ENCODE data around the gene TMPRSS4.
A peak's percentile ranks its signal among the peaks of the same experiment; 100 is the strongest.
"Not testable (repeated sequence)": the region's sequence is repeated elsewhere in the genome, so short reads cannot be mapped to it uniquely, and the experiment has no call there.

TMPRSS4 gene

GRCh38 chr11:118056806-118057205 is 20.1 kb upstream of the TMPRSS4 start:
- DNase-seq = no peak

- DNase-seq = peak; percentile 23
These were observed 19.4 kb upstream of the TMPRSS4 start for GRCh38 chr11:118057251-118058145.

DNA sequence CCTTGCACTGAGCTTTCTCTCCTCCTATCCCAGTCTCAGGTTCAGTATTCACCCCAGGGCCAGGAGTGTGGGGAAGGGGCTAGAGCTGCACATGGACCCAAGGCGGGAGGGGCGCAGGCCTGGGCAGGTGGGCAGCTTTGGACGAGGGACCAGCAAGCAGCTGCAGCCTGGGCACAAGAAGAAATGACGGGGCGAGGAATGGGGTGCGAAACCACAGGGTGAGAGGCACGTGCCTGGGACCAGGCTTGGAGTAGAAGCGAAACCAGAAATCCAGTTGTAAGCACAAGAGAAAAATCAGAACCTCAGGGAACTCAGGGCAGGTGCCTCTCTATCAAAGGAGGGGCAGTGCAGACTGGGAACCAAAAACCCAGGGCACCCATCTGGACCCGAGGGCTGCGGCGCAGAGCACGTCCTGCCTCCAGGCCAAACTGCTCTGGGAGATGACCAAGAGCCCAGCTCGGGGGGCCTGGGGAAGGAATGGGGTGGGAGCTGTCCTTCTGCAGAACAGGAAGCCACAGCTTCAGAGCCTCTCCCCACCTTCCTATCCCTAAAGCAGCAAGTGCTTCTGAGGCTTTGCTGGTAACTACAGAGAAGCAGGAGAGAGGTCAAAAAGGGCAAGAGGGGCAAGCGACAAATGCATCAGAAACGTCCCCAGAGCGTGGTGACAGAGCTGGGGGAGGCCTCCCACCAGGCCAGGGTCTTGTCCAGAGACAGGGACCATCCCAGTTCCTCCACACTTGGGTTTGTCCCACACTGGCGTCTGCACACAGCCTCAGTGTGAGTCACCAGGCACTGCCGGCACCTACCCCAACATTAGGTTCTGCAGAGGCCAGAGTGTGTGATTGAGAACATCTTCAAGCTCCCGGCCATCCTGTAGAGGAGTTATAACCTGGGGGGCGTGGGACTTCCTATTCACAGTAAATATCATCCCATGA is 18.3 kb upstream of the TMPRSS4 start:
- no peak for DNase-seq

GRCh38 chr11:118059246-118059940 is 17.5 kb upstream of the TMPRSS4 start:
- DNase-seq = no peak

- DNase-seq = no peak
These were observed 16.7 kb upstream of the TMPRSS4 start for GRCh38 chr11:118060081-118060661.

DNA sequence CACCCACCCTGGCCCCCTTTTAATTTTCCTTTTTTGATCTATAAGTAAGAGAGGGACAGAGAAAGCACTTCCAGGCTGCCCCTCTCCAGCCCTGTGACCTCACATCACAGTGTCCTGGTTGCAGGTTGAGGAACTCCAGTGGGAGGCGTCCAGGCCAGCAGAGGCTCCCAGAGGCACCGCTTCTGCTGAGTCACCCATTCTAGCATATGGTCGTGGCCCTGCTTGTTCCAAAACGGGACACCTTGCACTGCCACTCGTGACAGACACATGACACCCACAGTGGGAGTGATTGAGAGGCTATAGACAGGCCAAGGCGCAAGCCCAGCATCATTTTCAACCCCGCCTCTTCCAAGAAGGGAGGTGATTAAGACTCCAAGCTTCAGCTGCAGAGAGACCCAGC is 16.0 kb upstream of the TMPRSS4 start:
- no peak for DNase-seq

- DNase-seq = peak; percentile 22
These were observed 15.2 kb upstream of the TMPRSS4 start for GRCh38 chr11:118061586-118062125.

DNA sequence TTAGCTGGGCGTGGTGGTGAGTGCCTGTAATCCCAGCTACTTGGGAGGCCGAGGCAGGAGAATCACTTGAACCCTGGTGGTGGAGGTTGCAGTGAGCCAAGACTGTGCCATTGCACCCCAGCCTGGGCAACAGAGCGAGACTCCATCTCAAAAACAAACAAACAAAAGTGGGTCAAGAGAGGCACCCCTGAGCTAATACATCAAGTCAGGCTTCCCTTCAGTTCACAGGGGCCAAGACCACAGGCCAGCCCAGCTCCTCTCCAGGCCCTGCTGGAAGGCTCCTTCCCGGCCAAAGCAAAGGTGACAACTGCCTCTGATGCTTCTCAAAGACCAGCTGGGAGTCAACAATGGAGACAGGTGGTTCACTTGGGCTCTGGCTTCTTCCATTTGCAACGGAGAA is 14.7 kb upstream of the TMPRSS4 start:
- not testable (repeated sequence) for DNase-seq

- DNase-seq = not testable (repeated sequence)
These were observed 14.2 kb upstream of the TMPRSS4 start for GRCh38 chr11:118062631-118063030.

- DNase-seq = no peak
These were observed 11.9 kb upstream of the TMPRSS4 start for GRCh38 chr11:118064956-118065355.

DNA sequence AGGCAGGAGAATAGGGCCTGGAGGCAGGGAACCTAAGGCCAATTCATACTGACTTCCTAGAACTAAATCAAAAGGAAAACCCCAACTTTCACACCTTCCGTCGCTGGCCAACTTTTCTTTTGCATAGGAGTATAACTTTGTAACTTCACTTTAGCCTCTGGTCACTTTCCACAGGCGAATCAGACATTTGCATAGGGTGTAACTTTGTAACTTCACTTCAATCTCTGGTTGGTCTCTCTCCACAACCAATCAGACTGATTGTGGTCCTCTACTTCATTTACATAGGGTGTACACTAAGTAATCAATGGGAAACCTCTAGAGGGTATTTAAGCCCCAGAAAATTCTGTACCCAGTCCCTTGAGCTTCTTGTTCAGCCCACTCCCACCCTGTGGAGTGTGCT is 11.5 kb upstream of the TMPRSS4 start:
- no peak for DNase-seq

DNA sequence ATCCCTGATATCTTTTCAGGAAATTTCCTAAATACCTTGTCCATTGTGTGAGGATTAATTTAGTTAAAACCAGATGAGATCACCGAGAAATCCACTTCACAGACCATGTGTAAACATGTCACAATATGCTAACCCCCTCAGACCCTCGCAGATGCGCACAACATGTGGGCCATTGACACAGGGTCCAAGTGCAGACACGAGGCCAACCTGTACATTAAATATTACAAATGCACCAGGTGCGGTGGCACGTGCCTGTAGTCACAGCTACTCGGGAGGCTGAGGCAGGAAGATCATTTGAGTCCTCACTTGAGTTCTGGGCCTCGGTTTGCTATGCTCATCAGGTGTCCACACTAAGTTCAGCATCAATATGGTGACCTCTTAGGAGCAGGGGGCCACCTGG is 9.9 kb upstream of the TMPRSS4 start:
- peak; percentile 45 for DNase-seq

DNA sequence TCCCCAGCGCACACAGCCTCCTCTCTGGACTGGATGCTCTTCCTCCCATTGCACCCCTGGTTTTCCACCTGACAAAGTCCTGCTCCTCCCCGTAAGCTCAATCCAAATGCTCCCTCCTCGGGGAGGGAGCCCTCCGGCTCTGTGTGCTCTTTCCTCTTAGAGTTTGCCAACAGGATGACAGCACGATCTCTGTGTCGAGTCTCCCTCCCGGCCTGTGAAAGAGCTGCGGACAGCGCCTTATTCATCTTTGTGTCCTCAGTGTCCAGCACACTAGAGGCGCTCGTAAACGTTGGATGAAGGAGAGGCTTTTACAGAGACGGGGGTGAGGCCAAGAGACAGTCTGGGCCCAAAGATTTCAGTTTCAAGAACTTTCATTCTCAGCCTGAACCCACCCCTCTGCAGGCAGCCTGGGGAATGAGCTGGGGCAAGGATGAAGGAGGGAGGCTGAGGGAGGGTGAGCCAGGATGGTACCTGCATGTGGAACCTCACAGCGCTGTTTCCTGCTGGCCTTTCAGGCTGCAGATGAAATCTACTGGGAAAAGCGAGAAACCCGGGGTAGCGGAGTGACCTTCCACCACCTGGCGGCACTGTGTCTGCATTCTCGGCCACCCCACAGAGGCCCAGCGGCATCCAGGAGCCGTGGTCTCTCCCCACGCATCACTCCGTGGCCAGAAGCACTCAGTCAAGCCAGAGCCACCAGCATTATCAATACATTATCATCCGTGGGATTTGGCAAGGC is 8.5 kb upstream of the TMPRSS4 start:
- DNase-seq = no peak

DNA sequence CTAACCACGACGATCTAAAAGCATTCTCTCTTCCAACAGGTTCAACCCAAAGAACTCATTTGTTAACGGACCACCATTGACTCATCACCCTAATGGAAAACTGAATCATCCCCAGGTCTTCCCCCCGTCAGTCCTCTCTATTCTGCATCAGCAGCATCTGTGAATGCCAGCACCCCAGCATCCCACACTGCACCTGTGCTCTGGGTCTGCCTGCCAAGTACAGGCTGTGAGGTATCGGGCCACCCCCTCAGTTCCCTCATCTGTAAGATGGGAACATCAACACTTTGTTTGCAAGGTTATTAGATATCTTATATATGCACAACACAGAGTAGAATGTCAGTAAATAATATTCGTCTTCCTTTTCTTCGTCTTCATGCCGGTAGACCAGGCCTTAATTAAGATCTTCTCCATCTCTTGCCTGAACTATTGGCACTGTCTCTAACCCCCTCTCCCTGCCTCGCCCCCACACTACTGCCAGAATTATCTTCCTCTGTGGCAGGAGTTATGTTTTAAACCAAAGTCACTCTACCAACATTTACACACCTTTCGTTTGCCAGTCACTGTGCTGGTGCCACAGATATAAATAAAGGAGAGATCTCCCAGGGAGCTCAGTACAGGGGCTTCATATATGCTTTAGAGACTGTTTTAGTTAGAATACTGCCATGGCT is 7.8 kb upstream of the TMPRSS4 start:
- no peak for DNase-seq

DNA sequence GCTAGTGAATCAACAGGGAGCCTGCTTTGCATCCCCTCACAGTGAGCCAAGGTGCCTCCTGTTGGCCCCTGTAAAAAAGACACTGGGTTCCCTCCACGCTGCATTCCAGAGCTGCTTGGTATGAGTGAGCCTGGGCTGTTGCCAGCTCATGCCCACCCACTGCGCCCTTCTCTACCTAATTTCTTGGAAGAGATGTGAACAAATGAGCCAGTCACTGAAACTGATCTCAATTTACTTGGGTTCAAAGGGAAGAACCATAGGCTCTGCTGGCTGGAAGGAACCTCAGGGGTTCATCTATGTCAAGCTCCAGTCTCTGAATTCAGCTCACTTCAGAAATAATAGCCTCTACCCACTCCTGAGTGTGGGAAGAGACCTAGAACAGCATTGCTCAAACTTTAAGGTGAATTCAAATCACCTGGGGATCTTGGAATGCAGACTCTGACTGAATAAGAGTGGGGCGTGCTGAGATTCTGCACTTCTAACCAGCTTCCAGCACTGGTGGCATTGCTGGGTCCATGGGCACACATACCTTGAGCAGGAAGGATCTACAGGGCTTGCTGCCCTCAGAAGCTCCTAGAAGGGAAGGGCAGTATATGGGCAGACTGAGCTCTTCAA is 5.4 kb upstream of the TMPRSS4 start:
- no peak for DNase-seq

- no peak for DNase-seq
These were observed 3.3 kb upstream of the TMPRSS4 start for GRCh38 chr11:118073554-118073953.

DNA sequence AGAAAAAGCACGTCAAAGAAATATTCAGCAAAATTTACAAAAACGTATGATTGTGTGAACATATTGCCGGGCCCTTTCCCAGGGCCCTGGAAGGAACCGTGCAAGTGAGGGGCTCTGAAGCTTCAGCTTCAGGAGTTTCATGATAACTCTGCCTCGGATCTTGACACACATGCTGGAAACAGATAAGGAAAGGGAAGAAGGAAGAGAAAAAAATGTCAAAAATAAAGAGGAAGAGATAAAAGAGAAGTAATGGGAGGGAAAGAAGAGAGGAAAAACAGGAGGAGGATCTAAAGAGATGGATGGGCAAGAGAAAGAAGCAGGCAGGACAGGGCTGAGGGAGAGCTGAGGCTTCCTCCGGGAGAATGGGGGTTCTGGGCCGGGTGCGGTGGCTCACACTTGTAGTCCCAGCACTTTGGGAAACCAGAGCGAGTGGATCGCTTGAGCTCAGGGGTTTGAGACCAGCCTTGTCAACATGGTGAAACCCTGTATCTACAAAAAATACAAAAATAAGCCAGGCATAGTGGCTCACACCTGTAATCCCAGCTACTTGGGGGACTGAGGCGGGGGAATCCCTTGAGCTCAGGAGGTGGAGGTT is 2.7 kb upstream of the TMPRSS4 start:
- no peak for DNase-seq

GRCh38 chr11:118074785-118075184 is 2.1 kb upstream of the TMPRSS4 start:
- peak; percentile 25 for DNase-seq

GRCh38 chr11:118078911-118079411 is 2.1 kb downstream of the TMPRSS4 start:
- peak; percentile 94 for DNase-seq

GRCh38 chr11:118079491-118079890 is 2.6 kb downstream of the TMPRSS4 start:
- peak; percentile 78 for DNase-seq
